Astrocyte of the hippocampus (primary cell): ENCODE measurements around the gene ARMCX2.
"Not testable (repeated sequence)": the region's sequence is repeated elsewhere in the genome, so short reads cannot be mapped to it uniquely, and the experiment has no call there.

Source experiments
- DNase-seq: peaks from one replicate; pipeline ENCODE4 v3.0.0; 2011; ENCODE audit warnings: low read depth, low spot score

The ARMCX2 gene

GRCh38 chrX:101659601-101660063 lies at the start of gene ARMCX2:
TSS of gene ARMCX2 (minus strand) at chrX:101659850. CDS start at chrX:101657588, 2,262 bp downstream.
- DNase-seq: peak; percentile 80

DNA sequence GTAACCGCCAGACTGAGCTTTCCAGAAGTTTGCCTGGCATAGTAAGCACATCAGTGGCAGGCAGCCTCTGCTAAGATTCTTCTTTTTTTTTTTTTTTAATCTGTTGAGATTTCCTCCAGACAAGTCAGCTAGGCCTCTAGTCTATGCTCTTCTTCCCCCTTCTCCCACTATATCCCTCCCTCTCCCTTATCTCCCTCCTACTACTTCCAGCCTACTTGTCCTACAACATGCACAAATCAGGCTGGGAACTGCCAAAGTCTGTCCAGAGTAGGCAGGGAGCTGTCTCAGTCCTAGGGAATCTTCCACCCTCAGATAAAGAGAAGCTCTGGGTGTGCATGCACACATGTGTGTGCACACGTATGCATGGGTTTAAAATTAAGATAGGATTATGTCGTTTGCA lies 49.7 kb upstream of the ARMCX2 start:
- DNase-seq: no peak

DNA sequence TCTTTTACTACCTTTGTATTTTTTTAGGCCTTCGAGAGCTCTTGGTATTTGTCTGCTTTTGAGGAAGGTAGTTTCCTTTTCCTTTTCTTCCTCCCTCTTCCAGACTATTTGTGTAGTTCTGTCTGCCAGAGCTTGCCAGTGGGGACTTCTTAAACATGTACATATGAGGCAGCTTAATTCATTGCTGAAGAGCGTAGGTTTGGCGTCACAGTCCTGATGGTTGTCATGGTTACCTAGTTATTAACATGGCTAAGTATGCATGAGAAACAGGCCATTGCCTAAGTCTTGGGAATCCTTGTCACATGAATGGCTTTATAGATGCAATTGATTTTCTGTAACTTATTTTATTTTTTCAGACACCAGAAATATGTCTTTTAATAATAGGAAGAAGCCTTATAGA lies 48.5 kb upstream of the ARMCX2 start:
- DNase-seq: no peak

DNA sequence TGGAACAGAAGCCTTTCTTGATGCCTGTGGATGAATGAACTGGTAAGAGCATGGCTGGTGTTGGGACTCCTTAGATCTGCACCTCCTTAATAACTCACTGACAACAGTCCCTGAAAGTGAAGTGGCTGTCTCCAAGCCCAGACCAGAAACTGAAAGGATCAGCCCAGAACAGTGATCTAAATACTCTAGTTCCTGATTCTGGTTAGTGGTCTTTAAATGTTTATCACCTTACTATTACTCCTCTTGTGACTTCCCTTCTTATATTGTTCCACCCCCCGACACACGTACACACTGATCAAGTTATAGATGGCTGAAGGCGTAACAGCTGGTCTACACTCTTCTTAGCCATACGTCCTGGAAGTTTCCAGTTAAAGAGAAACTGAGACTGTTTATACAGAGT lies 33.8 kb upstream of the ARMCX2 start:
- DNase-seq: no peak

DNA sequence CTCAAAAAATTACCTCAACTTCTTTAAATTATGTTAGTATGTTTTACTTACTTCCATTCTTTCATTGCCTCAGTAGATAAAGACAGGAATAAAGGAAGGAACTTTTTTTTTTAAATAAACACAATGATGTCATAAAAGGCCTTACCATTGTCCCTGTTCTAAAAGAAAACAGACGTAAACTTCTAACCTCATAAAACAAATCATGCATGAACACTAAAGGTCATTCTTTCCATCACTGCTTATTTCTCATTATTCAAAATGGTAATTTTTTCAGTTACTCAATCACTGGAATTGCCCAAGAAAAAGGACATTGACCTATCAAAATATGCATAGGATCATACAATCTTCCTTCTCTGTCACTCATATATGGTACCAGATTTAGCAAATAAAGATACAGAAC lies 32.2 kb upstream of the ARMCX2 start:
- no peak for DNase-seq

- DNase-seq: no peak
Observed at GRCh38 chrX:101686574-101686973, 26.9 kb upstream of the ARMCX2 start.

DNA sequence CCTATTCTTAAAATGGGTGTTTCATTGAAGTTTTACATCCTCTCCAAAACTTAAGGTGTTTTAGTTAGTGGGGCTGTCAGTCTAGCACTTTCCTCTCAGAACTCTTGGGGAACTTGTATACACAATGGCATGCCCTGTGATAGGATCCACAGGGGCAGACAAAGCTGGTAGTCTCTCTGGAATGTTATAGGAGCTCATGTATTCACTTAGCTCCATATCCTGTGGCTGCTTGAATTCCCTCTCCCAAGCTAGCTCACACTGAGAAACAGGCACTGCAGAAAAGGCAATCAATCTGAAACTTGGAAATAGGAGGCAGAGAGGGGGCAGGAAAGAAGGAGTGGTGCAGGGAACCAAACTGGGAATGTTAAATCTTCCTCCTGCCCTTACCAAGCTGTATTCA lies 26.3 kb upstream of the ARMCX2 start:
- DNase-seq: peak; percentile 29

DNA sequence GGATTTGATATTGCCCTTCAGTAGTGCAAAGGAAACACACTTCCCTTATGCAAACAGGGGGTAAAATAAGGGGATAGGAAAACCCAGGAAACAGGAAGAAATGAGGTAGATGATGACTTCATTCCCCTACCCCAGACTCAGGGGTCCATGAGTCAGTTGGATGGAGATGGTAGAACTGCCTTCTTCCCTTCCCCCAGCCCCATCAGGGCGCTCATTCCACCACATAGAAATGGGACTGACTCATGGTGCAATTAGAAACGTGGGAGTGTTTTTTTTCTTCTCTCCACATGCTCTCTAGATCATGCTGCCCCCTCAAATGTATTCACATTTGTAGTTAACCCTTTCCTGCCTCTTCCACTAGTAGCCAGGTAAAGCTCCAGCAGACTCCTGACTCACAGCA lies 23.1 kb upstream of the ARMCX2 start:
- peak; percentile 56 for DNase-seq

DNA sequence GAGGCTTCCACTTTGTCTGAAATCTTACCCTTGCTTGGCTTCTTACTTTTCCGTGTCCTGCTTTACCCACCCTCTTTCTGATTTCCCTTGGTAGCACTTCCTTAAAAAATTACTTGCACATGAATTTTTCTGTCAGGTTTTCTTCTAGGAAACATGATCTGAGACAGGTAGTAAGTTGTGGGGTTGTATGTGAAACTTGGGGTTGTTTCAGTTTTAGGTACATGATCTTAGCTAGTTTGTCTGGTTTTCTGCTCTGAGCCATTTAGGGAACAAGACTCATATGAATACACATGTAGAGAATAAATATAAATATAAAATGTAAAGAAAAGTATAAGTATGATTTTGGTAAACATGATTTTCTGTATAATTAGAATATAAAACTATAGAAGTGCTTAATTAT lies 17.4 kb upstream of the ARMCX2 start:
- no peak for DNase-seq

DNA sequence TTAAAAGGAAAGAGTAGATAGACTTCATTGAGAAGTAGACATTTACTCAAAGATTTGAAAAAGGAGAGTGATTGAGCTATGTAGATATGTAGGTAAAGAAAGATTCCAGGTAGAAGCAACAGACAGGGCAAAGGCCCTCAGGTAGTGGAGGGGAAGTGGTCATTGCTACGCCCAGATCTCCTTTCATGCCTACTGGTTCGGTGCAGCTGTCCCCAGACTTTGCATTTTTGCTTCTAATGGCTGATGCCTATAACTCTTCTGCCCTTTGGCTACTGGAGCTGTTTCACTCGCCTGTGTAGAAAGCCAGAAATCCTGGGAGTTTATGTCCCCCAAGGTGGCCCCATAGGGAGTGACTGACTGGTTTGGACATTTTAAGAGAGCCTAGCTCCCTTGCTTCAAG lies 16.9 kb upstream of the ARMCX2 start:
- no peak for DNase-seq

DNA sequence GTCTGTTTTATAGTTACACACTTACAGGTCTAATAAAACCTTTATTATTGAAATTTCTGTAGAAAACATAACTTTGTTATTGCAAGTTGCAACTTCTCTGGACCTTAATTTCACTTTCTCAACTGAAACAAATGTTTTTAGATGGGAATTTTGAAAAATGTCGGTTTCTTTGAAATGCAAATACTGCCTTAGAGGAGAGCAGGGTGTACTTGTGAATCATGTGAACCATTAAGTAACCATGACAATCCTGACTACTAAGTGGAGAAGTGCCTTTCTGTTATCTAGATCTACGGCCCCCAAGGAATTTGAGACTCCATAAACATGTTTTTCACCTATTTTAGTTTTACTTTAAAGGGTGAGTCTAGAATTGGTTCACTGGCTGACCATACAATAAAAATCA lies 8.5 kb upstream of the ARMCX2 start:
- peak; percentile 15 for DNase-seq

DNA sequence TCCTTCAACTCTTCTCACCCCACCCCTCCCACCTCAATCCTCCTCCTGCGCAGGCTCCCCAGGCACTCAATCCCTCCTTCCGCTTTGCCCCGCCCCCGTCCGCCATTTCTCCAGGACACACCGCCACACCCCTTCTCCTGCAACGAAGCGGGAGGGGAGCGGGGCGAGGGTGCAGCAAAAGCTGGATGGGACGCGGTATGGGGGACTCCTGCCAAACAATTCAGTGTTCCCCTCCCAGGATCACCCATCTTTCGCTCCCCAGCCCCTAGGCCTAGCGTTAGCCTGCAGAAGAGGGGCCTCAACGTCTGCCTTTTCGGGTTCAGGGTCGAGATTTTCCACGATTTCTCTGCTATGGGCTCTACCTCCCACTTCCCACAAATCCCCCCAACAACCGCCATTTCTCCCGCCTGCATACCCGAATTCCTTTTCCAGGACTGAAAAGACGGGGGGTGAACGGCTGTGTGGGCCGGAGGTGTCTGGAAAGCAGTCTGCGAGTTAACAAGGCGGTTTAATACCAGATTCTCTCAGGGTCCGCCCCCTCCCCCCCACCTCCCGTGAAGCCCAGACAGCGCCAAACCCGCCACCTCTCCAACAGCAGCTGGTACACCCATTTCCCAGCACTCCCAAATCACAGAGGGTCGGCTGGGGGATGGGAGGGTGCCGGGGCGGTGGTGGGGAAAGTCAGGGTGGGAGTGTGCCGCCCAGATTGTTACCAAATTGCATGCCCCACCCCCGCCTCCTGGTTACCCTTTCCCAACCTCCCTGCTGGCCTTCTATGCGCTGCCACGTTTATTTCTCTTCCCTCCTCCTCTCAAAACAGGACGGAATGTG lies 774 bp downstream of the ARMCX2 start:
- peak; percentile 75 for DNase-seq

GRCh38 chrX:101657495-101657894 lies 2.2 kb downstream of the ARMCX2 start:
- DNase-seq: no peak

- DNase-seq: no peak
Observed at GRCh38 chrX:101656817-101657216, 2.8 kb downstream of the ARMCX2 start.

- no peak for DNase-seq
Observed at GRCh38 chrX:101655534-101655933, 4.1 kb downstream of the ARMCX2 start.

DNA sequence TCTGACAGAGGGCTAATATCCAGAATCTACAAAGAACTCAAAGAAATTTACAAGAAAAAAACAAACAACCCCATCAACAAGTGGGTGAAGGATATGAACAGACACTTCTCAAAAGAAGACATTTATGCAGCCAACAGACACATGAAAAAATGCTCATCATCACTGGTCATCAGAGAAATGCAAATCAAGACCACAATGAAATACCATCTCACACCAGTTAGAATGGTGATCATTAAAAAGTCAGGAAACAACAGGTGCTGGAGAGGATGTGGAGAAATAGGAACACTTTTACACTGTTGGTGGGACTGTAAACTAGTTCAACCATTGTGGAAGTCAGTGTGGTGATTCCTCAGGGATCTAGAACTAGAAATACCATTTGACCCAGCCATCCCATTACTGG lies 11.9 kb downstream of the ARMCX2 start:
- DNase-seq: not testable (repeated sequence)

DNA sequence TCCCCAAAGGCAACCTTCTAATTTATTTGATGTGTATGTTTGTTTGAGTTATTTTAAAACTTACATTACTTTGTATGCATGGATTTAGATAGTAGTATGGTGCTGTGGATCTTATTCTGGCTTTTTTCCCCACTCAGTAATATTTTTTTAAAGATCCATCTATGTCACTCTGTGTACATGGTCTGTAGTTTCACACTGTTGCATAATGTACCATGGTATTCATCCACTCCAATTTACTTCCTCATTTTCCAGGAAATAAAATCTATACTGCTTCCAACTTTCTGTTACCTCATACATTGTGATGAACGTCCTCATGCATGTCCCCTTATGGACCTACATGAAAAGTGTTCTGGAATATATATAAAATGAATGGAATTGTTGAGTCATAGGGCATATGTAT lies 17.6 kb downstream of the ARMCX2 start:
- no peak for DNase-seq

- DNase-seq: no peak
Observed at GRCh38 chrX:101639583-101639982, 20.1 kb downstream of the ARMCX2 start.

- peak; percentile 11 for DNase-seq
Observed at GRCh38 chrX:101619364-101619763, 40.3 kb downstream of the ARMCX2 start.

GRCh38 chrX:101617211-101618191 lies 42.1 kb downstream of the ARMCX2 start, which contains the start of gene ARMCX6:
TSS of gene ARMCX6 (minus strand) at chrX:101618000. CDS start at chrX:101616620, 1,380 bp downstream.
- peak; percentile 85 for DNase-seq

DNA sequence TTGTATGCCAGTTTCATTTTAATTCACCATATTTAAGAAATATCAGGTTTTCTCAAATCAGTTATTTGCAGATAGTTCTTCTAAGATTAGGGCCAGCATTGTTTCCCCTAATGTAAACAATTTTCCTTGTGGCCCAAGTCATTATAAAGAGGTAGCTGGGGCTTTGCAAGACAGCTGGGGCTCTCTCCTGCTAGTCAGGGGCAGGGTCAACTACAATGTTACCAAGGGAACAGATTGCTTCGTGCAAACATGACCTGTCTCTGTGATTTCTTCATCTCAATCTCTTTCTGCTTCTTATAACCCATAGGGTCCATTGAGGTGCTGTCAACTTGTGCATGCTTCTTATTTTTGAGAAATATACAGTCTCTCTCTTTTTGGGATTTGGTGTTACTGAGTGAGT lies 53.9 kb downstream of the ARMCX2 start:
- no peak for DNase-seq
